HCT116 (cell line): ENCODE measurements around the gene TRDMT1.

Experiments
- EZH2 ChIP-seq: fragments of 200-600 bp; sonication (generic); IDR thresholded peaks from 2 replicates; pipeline ENCODE4 v1.6.1; 2017; ENCODE audit warnings: antibody characterized with exemption, mixed run types
- POLR2A ChIP-seq: IDR thresholded peaks from 2 replicates; pipeline ENCODE4 v1.7.0; 2011; ENCODE audit warnings: borderline replicate concordance; ENCODE audit not compliant: insufficient read depth, insufficient read length; ENCODE audit errors: extremely low read depth
- SP1 ChIP-seq: IDR thresholded peaks from 2 replicates; pipeline ENCODE4 v1.6.1; 2012; ENCODE audit warnings: low read depth
- SRF ChIP-seq: IDR thresholded peaks from 2 replicates; pipeline ENCODE4 v1.6.1; 2012; ENCODE audit warnings: low read depth
- ZNF274 ChIP-seq: fragments of 200-500 bp; sonication (Bioruptor generic); IDR thresholded peaks from 2 replicates; pipeline ENCODE4 v1.6.1; 2014; ENCODE audit warnings: mild to moderate bottlenecking, low read depth, low read length, inconsistent platforms
- TF ChIP-seq, protein P1 (sequence below), 3 experiments: fragments of 200-600 bp in 1 of 3; sonication (generic) in 1 of 3; IDR thresholded peaks in 2 of 3; conservative IDR thresholded peaks in 1 of 3; 2 replicates each; pipeline ENCODE4 v1.5.1; 2012 to 2017; ENCODE audit warnings: low read depth in 2 of 3, low read length in 2 of 3, antibody characterized with exemption in 1 of 3, borderline replicate concordance in 1 of 3, control low read depth in 1 of 3, mild to moderate bottlenecking in 1 of 3, mixed read lengths in 1 of 3, mixed run types in 1 of 3, moderate library complexity in 1 of 3; ENCODE audit not compliant: insufficient read depth in 1 of 3
- TF ChIP-seq, protein P2 (sequence below): IDR thresholded peaks from 2 replicates; pipeline ENCODE4 v1.6.1; 2012
- TF ChIP-seq, protein P3 (sequence below): IDR thresholded peaks from 2 replicates; pipeline ENCODE4 v1.6.1; 2011; ENCODE audit warnings: mild to moderate bottlenecking, low read length, moderate library complexity; ENCODE audit not compliant: insufficient replicate concordance; ENCODE audit errors: extremely low read depth

DNA sequence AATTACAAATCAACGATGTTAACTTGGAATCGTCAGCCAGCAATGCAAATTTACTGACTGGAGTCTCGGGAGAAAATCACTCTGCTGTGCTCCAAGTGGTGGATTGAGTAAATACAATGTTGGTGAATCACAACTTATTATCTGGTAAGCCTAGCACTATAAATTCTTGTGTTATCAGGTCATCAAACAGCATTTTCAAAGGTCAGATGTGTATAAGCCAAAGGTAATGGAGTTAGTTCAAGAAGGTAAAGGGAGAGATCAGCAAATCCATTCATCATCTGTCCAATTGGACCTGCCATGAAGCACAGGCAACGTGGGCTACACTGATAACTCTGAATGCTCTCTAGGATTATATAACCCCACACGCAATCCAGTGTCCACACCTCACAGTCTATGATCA is 85.8 kb downstream of the TRDMT1 start:
- TF ChIP-seq SP1 (no peak), POLR2A (no peak), SRF (no peak), ZNF274 (no peak), EZH2 (no peak)
- TF ChIP-seq, protein P1, sequence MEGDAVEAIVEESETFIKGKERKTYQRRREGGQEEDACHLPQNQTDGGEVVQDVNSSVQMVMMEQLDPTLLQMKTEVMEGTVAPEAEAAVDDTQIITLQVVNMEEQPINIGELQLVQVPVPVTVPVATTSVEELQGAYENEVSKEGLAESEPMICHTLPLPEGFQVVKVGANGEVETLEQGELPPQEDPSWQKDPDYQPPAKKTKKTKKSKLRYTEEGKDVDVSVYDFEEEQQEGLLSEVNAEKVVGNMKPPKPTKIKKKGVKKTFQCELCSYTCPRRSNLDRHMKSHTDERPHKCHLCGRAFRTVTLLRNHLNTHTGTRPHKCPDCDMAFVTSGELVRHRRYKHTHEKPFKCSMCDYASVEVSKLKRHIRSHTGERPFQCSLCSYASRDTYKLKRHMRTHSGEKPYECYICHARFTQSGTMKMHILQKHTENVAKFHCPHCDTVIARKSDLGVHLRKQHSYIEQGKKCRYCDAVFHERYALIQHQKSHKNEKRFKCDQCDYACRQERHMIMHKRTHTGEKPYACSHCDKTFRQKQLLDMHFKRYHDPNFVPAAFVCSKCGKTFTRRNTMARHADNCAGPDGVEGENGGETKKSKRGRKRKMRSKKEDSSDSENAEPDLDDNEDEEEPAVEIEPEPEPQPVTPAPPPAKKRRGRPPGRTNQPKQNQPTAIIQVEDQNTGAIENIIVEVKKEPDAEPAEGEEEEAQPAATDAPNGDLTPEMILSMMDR (IDR thresholded peaks at IDR 0.05 in 2 of 3, conservative IDR thresholded peaks at IDR 0.05 in 1 of 3; ENCODE audit: borderline replicate concordance in 1 of 3, insufficient read depth in 1 of 3, low read depth in 2 of 3, low read length in 2 of 3): peak in 1 of 3 experiments; percentile 13; a peak in 1 of 6 replicates
- TF ChIP-seq, protein P2, sequence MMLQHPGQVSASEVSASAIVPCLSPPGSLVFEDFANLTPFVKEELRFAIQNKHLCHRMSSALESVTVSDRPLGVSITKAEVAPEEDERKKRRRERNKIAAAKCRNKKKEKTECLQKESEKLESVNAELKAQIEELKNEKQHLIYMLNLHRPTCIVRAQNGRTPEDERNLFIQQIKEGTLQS: no peak
- TF ChIP-seq, protein P3, sequence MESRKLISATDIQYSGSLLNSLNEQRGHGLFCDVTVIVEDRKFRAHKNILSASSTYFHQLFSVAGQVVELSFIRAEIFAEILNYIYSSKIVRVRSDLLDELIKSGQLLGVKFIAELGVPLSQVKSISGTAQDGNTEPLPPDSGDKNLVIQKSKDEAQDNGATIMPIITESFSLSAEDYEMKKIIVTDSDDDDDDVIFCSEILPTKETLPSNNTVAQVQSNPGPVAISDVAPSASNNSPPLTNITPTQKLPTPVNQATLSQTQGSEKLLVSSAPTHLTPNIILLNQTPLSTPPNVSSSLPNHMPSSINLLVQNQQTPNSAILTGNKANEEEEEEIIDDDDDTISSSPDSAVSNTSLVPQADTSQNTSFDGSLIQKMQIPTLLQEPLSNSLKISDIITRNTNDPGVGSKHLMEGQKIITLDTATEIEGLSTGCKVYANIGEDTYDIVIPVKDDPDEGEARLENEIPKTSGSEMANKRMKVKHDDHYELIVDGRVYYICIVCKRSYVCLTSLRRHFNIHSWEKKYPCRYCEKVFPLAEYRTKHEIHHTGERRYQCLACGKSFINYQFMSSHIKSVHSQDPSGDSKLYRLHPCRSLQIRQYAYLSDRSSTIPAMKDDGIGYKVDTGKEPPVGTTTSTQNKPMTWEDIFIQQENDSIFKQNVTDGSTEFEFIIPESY: no peak
